ENCODE results near the gene PAWR. TPM values are rescaled to one million over a fixed set of nuclear protein-coding genes. Genes with fewer than 3 reads are reported as not detected.
A peak's percentile ranks its signal among the peaks of the same experiment; 100 is the strongest.

PAWR gene
- total and polyA plus RNA-seq, 2 of the 13 experiments (the other 11 are each of a cell fraction or from before 2014, with no cell fraction given): 29.1 to 36.1 TPM

GRCh38 chr12:79643821-79644220, 46.9 kb downstream of the PAWR start (continued):
- TF ChIP-seq HNF1A (IDR thresholded peaks at IDR 0.05; ENCODE audit: low read depth) (peak; percentile 61), HNF1A (CRISPR knock-in tag; IDR thresholded peaks at IDR 0.05; ENCODE audit: borderline replicate concordance) (no peak; the same call in 1 of the 2 replicates), FOXO1 (CRISPR knock-in tag; IDR thresholded peaks at IDR 0.05) (peak; percentile 32; the same call in 1 of the 2 replicates), MAFK (conservative IDR thresholded peaks at IDR 0.05 in 1 of 2, IDR thresholded peaks at IDR 0.05 in 1 of 2; ENCODE audit: low read length in 2 of 2) (peak; percentile 38 to 55; a peak in 3 of 4 replicates), NFYB (CRISPR knock-in tag; IDR thresholded peaks at IDR 0.05) (no peak), DMAP1 (CRISPR knock-in tag; IDR thresholded peaks at IDR 0.05) (no peak), FOXA3 (CRISPR knock-in tag; IDR thresholded peaks at IDR 0.05) (peak; percentile 91), CCAR2 (optimal IDR thresholded peaks at IDR 0.05; ENCODE audit: low read depth, low read length) (no peak), NFKBIZ (CRISPR knock-in tag; IDR thresholded peaks at IDR 0.05) (no peak)
- TF ChIP-seq, protein P1, sequence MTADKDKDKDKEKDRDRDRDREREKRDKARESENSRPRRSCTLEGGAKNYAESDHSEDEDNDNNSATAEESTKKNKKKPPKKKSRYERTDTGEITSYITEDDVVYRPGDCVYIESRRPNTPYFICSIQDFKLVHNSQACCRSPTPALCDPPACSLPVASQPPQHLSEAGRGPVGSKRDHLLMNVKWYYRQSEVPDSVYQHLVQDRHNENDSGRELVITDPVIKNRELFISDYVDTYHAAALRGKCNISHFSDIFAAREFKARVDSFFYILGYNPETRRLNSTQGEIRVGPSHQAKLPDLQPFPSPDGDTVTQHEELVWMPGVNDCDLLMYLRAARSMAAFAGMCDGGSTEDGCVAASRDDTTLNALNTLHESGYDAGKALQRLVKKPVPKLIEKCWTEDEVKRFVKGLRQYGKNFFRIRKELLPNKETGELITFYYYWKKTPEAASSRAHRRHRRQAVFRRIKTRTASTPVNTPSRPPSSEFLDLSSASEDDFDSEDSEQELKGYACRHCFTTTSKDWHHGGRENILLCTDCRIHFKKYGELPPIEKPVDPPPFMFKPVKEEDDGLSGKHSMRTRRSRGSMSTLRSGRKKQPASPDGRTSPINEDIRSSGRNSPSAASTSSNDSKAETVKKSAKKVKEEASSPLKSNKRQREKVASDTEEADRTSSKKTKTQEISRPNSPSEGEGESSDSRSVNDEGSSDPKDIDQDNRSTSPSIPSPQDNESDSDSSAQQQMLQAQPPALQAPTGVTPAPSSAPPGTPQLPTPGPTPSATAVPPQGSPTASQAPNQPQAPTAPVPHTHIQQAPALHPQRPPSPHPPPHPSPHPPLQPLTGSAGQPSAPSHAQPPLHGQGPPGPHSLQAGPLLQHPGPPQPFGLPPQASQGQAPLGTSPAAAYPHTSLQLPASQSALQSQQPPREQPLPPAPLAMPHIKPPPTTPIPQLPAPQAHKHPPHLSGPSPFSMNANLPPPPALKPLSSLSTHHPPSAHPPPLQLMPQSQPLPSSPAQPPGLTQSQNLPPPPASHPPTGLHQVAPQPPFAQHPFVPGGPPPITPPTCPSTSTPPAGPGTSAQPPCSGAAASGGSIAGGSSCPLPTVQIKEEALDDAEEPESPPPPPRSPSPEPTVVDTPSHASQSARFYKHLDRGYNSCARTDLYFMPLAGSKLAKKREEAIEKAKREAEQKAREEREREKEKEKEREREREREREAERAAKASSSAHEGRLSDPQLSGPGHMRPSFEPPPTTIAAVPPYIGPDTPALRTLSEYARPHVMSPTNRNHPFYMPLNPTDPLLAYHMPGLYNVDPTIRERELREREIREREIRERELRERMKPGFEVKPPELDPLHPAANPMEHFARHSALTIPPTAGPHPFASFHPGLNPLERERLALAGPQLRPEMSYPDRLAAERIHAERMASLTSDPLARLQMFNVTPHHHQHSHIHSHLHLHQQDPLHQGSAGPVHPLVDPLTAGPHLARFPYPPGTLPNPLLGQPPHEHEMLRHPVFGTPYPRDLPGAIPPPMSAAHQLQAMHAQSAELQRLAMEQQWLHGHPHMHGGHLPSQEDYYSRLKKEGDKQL (CRISPR knock-in tag; IDR thresholded peaks at IDR 0.05; ENCODE audit: low read depth): peak; percentile 62; the same call in 1 of the 2 replicates
- TF ChIP-seq, protein P2, sequence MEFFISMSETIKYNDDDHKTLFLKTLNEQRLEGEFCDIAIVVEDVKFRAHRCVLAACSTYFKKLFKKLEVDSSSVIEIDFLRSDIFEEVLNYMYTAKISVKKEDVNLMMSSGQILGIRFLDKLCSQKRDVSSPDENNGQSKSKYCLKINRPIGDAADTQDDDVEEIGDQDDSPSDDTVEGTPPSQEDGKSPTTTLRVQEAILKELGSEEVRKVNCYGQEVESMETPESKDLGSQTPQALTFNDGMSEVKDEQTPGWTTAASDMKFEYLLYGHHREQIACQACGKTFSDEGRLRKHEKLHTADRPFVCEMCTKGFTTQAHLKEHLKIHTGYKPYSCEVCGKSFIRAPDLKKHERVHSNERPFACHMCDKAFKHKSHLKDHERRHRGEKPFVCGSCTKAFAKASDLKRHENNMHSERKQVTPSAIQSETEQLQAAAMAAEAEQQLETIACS (CRISPR knock-in tag; IDR thresholded peaks at IDR 0.05): no peak
- TF ChIP-seq, protein P3, sequence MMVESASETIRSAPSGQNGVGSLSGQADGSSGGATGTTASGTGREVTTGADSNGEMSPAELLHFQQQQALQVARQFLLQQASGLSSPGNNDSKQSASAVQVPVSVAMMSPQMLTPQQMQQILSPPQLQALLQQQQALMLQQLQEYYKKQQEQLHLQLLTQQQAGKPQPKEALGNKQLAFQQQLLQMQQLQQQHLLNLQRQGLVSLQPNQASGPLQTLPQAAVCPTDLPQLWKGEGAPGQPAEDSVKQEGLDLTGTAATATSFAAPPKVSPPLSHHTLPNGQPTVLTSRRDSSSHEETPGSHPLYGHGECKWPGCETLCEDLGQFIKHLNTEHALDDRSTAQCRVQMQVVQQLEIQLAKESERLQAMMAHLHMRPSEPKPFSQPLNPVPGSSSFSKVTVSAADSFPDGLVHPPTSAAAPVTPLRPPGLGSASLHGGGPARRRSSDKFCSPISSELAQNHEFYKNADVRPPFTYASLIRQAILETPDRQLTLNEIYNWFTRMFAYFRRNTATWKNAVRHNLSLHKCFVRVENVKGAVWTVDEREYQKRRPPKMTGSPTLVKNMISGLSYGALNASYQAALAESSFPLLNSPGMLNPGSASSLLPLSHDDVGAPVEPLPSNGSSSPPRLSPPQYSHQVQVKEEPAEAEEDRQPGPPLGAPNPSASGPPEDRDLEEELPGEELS (CRISPR knock-in tag; IDR thresholded peaks at IDR 0.05): peak; percentile 71
- TF ChIP-seq, protein P4, sequence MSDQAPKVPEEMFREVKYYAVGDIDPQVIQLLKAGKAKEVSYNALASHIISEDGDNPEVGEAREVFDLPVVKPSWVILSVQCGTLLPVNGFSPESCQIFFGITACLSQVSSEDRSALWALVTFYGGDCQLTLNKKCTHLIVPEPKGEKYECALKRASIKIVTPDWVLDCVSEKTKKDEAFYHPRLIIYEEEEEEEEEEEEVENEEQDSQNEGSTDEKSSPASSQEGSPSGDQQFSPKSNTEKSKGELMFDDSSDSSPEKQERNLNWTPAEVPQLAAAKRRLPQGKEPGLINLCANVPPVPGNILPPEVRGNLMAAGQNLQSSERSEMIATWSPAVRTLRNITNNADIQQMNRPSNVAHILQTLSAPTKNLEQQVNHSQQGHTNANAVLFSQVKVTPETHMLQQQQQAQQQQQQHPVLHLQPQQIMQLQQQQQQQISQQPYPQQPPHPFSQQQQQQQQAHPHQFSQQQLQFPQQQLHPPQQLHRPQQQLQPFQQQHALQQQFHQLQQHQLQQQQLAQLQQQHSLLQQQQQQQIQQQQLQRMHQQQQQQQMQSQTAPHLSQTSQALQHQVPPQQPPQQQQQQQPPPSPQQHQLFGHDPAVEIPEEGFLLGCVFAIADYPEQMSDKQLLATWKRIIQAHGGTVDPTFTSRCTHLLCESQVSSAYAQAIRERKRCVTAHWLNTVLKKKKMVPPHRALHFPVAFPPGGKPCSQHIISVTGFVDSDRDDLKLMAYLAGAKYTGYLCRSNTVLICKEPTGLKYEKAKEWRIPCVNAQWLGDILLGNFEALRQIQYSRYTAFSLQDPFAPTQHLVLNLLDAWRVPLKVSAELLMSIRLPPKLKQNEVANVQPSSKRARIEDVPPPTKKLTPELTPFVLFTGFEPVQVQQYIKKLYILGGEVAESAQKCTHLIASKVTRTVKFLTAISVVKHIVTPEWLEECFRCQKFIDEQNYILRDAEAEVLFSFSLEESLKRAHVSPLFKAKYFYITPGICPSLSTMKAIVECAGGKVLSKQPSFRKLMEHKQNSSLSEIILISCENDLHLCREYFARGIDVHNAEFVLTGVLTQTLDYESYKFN (CRISPR knock-in tag; conservative IDR thresholded peaks at IDR 0.05): peak; percentile 80
